Measurements from ENCODE around the gene MTMR4.
"Not testable (repeated sequence)": the region's sequence is repeated elsewhere in the genome, so short reads cannot be mapped to it uniquely, and the experiment has no call there.

Gene MTMR4

DNA sequence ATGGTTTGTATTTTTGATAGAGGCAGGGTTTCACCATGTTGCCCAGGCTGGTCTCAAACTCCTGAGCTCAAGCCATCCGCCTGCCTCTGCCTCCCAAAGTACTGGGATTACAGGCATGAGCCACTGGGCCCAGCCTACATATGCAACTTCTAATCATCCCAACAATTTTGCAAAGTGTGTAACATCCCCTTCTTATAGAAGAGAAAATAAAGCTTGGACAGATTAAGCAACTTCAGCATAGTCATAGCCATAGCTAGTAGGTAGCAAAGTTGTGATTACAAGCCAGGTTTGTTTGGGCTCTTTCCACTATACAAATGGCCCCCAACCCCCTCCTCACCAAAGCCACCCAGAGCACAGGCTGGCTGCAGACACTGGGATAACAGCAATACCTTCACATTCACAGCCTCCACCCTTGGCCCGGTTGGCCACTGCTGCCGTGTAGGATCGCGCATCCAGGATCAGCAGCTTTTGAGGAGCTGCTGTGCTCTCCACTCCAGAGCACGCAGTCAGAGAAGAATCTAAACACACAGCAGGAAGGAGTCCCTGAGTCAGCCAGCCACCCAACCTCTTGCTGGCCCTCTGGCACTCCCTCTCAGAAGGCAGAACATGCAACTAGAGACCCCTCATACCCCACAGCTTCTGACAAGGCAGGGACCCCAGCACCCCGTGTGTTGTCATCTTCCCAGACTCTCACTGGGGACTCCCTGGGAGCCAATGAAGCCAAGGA is 7.9 kb downstream of the MTMR4 start:
- no peak for DNase-seq (ENCODE audit: low read depth, low spot score)
- TF ChIP-seq, protein P1, sequence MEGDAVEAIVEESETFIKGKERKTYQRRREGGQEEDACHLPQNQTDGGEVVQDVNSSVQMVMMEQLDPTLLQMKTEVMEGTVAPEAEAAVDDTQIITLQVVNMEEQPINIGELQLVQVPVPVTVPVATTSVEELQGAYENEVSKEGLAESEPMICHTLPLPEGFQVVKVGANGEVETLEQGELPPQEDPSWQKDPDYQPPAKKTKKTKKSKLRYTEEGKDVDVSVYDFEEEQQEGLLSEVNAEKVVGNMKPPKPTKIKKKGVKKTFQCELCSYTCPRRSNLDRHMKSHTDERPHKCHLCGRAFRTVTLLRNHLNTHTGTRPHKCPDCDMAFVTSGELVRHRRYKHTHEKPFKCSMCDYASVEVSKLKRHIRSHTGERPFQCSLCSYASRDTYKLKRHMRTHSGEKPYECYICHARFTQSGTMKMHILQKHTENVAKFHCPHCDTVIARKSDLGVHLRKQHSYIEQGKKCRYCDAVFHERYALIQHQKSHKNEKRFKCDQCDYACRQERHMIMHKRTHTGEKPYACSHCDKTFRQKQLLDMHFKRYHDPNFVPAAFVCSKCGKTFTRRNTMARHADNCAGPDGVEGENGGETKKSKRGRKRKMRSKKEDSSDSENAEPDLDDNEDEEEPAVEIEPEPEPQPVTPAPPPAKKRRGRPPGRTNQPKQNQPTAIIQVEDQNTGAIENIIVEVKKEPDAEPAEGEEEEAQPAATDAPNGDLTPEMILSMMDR (IDR thresholded peaks at IDR 0.05; ENCODE audit: insufficient read depth, low read length, missing control alignments) = no peak
- POLR2A ChIA-PET = no interaction called here
- no peak overlapping the region for H3K4me3 ChIP-seq (ENCODE audit: low read depth, low read length)
- CTCF ChIA-PET = interaction anchor here (1.0 to 1.6 kb wide), 3 partner anchors 10 to 189 kb away, joined by 3 to 5 read pairs (median 4); no protein-coding TSS in a partner anchor

DNA sequence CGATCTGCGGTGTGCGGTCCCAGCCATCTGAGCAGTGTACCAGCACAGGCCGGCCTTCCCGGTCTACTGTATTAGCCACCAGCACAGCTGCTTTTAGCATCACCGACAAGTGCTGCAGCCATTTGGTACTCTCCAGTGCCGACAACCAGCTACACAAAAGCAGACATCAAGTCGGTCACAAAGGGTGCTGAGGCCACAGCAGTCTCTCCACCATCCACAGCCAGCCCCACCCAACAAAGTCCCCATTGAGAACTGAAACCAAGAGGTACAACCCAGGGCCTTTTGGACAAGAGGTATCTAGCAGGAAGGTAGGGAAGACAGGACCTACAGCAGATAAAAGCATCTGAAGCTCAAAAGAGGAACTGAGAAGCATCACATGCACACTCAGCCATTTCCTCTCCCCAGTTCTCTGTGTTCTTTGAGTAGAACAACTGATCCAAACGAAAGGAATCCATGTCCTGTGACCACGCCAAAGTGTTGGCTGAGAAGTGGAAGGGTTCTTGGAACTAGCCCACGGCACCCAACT is 9.5 kb downstream of the MTMR4 start:
- POLR2A ChIA-PET = no interaction called here

DNA sequence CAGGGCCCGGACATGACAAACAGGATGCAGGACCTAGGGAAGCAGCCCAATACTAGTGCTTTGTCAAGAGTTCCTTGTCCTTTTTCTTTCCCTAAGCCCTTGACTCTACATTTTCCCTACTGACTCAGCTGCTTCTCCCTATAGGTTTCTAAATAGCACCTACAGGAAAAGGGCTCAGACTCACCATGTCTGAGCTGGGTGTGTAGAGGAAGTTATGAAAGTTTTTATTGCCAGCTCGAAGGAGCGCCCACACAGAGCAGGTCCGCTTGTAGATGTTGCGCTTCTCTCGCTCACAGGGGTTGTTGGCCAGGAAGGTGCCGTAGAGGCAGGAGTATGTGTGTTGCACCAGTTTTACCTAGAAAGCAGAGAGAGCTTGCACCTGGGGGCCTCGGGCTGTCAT is 10.6 kb downstream of the MTMR4 start:
- TF ChIP-seq, protein P1 (IDR thresholded peaks at IDR 0.05; ENCODE audit: insufficient read depth, low read length, missing control alignments) = no peak
- no peak for DNase-seq (ENCODE audit: low read depth, low spot score)
- no peak overlapping the region for H3K4me3 ChIP-seq (ENCODE audit: low read depth, low read length)
- POLR2A ChIA-PET = no interaction called here
- CTCF ChIA-PET = interaction anchor here (0.8 kb wide), 1 partner anchor 8 kb away, joined by 3 read pairs; no protein-coding TSS in a partner anchor

More for the DNA sequence above, 9.5 kb downstream of the MTMR4 start:
- TF ChIP-seq, protein P1 (IDR thresholded peaks at IDR 0.05; ENCODE audit: insufficient read depth, low read length, missing control alignments) = no peak
- CTCF ChIA-PET = no interaction called here
- DNase-seq (ENCODE audit: low read depth, low spot score) = no peak
- no peak overlapping the region for H3K4me3 ChIP-seq (ENCODE audit: low read depth, low read length)

DNA sequence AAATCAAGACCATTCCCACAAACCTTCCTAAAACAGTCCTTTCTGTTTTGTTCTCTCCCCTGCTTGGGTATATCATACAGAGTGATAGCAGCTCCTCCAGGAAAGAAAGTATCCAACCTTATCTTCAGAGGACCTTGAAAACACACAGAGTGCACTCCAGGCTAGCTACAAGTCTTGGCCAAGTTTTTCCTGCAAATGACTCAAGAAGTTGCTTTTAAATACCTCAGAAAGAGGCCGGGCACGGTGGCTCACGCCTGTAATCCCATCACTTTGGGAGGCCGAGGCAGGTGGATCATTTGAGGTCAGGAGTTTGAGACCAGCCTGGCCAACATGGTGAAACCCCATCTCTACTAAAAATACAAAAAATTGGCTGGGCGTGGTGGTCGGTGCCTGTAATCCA is 11.3 kb downstream of the MTMR4 start:
- POLR2A ChIA-PET; DNase-seq (ENCODE audit: low read depth, low spot score); H3K4me3 ChIP-seq (ENCODE audit: low read depth, low read length); CTCF ChIA-PET: not testable (repeated sequence)

- TF ChIP-seq, protein P1 (IDR thresholded peaks at IDR 0.05; ENCODE audit: insufficient read depth, low read length, missing control alignments) = no peak
- CTCF ChIA-PET = no interaction called here
- DNase-seq (ENCODE audit: low read depth, low spot score) = no peak
- H3K4me3 ChIP-seq (ENCODE audit: low read depth, low read length) = no peak overlapping the region
- POLR2A ChIA-PET = no interaction called here
Observed at GRCh38 chr17:58501451-58501850, 13.0 kb downstream of the MTMR4 start.

DNA sequence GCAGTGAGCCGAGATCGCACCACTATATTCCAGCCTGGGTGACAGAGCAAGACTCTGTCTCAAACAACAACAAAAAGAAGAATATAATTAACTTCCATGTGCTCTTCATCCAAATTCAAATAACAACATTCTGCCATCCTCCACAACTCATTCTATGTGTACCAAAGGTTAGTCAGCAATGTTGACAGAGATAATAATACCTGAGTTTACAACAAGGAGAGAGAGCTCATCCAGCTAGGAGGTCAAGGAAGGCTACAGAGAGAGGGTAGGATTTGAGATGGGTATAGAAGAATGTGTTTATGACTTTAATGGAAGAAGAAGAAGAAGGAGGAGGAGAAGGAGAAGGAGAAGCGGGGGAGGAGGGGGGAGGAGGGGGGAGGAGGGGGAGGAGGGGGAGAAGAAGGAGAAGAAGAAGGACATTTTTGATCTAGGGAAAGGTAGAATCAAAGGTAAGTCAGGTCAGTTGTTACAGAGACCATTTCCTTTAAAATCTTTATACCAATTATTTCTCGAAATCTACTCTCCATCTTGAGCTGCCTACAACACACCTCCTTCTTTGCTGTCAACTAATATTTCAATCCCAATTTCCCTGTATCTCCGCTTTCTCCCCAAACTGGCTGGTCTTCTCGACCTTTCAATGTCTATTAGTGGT is 16.1 kb downstream of the MTMR4 start:
- TF ChIP-seq, protein P1 (IDR thresholded peaks at IDR 0.05; ENCODE audit: insufficient read depth, low read length, missing control alignments) = no peak
- no peak overlapping the region for H3K4me3 ChIP-seq (ENCODE audit: low read depth, low read length)
- no peak for DNase-seq (ENCODE audit: low read depth, low spot score)
- ChIA-PET CTCF (no interaction called here), POLR2A (interaction anchor here (0.6 kb wide), 1 partner anchor 180 kb away, joined by 3 read pairs; no protein-coding TSS in a partner anchor)
